LNCaP clone FGC (cell line): ENCODE results near the gene LIPC.

Experiments used
- DNase-seq: peaks from one replicate; pipeline ENCODE4 v3.0.0-alpha.2; 2011; ENCODE audit warnings: low read depth
- H3K4me3 ChIP-seq: 2 replicates; pipeline ENCODE4 v1.5.1; 2011; ENCODE audit warnings: mild to moderate bottlenecking, low read depth, low read length, control low read depth
- TF ChIP-seq, protein P1 (sequence below): IDR thresholded peaks from 2 replicates; pipeline ENCODE4 v1.5.1; 2012; ENCODE audit warnings: mild to moderate bottlenecking; ENCODE audit not compliant: control insufficient read depth, insufficient read depth; ENCODE audit errors: extremely low read depth

The LIPC gene

GRCh38 chr15:58559904-58560588, 128.3 kb downstream of the LIPC start:
- no peak for DNase-seq
- H3K4me3 ChIP-seq = no peak overlapping the region
- TF ChIP-seq, protein P1, sequence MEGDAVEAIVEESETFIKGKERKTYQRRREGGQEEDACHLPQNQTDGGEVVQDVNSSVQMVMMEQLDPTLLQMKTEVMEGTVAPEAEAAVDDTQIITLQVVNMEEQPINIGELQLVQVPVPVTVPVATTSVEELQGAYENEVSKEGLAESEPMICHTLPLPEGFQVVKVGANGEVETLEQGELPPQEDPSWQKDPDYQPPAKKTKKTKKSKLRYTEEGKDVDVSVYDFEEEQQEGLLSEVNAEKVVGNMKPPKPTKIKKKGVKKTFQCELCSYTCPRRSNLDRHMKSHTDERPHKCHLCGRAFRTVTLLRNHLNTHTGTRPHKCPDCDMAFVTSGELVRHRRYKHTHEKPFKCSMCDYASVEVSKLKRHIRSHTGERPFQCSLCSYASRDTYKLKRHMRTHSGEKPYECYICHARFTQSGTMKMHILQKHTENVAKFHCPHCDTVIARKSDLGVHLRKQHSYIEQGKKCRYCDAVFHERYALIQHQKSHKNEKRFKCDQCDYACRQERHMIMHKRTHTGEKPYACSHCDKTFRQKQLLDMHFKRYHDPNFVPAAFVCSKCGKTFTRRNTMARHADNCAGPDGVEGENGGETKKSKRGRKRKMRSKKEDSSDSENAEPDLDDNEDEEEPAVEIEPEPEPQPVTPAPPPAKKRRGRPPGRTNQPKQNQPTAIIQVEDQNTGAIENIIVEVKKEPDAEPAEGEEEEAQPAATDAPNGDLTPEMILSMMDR = no peak

DNA sequence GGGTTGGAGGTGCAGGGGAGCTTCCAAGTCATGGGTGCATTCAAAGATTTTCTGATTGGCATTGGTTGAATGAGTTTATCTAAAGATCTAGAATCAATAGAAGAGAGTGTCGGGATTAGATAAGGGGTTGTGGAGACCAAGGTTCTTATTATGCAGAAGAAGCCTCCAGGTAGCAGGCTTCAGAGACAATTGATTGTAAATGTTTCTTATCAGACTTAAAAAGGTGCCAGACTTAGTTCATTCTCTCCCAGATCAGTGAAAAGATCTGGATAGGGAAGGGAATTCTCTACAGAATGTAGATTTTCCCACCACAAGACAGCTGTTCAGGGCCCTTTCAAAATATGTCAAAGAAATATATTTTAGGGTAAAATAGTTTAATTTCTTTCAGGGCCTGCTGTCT, 129.5 kb downstream of the LIPC start:
- H3K4me3 ChIP-seq = no peak overlapping the region
- DNase-seq = no peak
- TF ChIP-seq, protein P1 = no peak

DNA sequence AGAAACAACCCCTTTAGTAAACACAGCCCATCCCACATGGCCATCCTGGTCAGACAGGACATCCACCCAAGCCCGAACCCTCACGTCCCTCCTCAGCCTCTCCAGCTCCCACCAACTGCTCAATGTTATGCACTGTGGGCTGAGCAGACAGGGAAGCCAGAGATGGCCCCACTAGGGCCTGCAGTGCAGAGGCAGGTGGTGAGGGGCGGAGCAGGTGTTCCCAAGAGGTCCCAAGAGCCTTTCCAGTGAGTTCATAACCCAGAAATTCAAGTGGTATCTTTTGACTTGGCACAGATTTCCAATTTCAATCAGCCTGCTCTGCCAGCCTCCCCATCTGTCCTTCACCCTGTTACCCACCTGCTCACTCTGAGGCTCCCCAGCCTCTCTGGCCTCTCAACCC, 130.3 kb downstream of the LIPC start:
- TF ChIP-seq, protein P1 = no peak
- H3K4me3 ChIP-seq = no peak overlapping the region
- DNase-seq = no peak

GRCh38 chr15:58564981-58565380, 133.2 kb downstream of the LIPC start:
- H3K4me3 ChIP-seq = no peak overlapping the region
- DNase-seq = no peak
- TF ChIP-seq, protein P1 = no peak

DNA sequence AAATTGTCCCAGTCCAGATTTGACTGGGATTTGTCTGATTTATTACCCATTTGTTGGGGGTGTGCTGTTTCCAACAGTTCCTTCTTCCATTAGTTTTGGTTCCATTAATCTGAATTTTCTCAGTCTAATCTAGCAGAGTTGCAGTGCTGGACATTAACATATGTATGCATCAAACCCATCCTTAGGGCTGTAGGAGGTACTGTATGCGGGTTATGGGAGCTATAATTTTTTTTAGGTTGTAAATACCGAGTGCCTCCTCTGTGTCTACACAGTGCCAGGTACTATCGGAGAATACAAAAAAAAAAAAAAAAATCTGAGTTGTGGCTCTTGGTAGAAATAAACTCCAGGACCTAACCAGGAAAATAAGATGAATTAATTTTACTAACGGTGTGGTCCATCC, 133.8 kb downstream of the LIPC start:
- H3K4me3 ChIP-seq = no peak overlapping the region
- DNase-seq = no peak
- TF ChIP-seq, protein P1 = no peak

GRCh38 chr15:58566029-58566428, 134.2 kb downstream of the LIPC start:
- TF ChIP-seq, protein P1 = no peak
- no peak for DNase-seq
- H3K4me3 ChIP-seq = no peak overlapping the region

- TF ChIP-seq, protein P1 = no peak
- peak; percentile 76 for DNase-seq
- no peak overlapping the region for H3K4me3 ChIP-seq
Observed at GRCh38 chr15:58568157-58568571, 136.4 kb downstream of the LIPC start.
